ENCODE measurements around the gene EHMT1. TPM values are rescaled to one million over a fixed set of nuclear protein-coding genes. Genes with fewer than 3 reads are reported as not detected.

EHMT1 gene
- total and polyA plus RNA-seq, 9 of the 15 experiments (the other 6 are each of a cell fraction or from before 2014, with no cell fraction given), result 2.2 to 76.0 (median 36.4) TPM

GRCh38 chr9:137876269-137876668 is 257.5 kb downstream of the EHMT1 start:
- H3K4me2 ChIP-seq (ENCODE audit: insufficient read depth, low read length), result no peak overlapping the region
- no TSS peak for BruUV-seq (replicated peaks)
- DNase-seq (ENCODE audit: extremely low read depth in 1 of 4, low spot score in 3 of 4) (no peak), FAIRE-seq (no peak), ATAC-seq (no peak)
- no peak overlapping the region for H3K9ac ChIP-seq (ENCODE audit: insufficient read depth in 1 of 2, low read depth in 2 of 2, low read length in 2 of 2)
- no peak overlapping the region for H2AFZ ChIP-seq (ENCODE audit: low read depth, low read length)
- H3K4me1 ChIP-seq (replicated peaks in 1 of 2; ENCODE audit: control insufficient read depth in 2 of 2, insufficient read depth in 2 of 2, low read length in 2 of 2), result peaks cover 0 to 17% of the 10 kb centered on the region in 2 experiments; a peak in 3 of 5 replicates
- H3K9me1 ChIP-seq (ENCODE audit: control insufficient read depth, insufficient read depth, low read length), result no peaks in the 10 kb centered on the region
- in situ Hi-C loops (cut with MboI) (no loop called here), intact Hi-C loops (cut with micrococcal nuclease) (no loop called here)
- H3K36me3 ChIP-seq (ENCODE audit: control insufficient read depth, insufficient read depth, low read length), result no peaks in the 10 kb centered on the region
- POLR2A ChIA-PET, result no interaction called here
- H3K27ac ChIP-seq (ENCODE audit: extremely low read depth, low read depth, low read length), result no peak overlapping the region
- H3K79me2 ChIP-seq (ENCODE audit: control insufficient read depth, insufficient read depth, low read length), result no peaks in the 10 kb centered on the region
- 0 out of 2 replicates have a peak, but pooled peaks cover 7% of the 10 kb centered on the region for H4K20me1 ChIP-seq (replicated peaks; ENCODE audit: control insufficient read depth, insufficient read depth, low read length)
- CTCF ChIA-PET (ENCODE audit: low intra/inter-chr PET ratio), result no interaction called here
- no peak overlapping the region for H3K4me3 ChIP-seq
- peaks cover 8 to 53% of the 10 kb centered on the region in 2 experiments; a peak in 4 of 5 replicates for H3K27me3 ChIP-seq (ENCODE audit: control insufficient read depth in 2 of 2, insufficient read depth in 2 of 2, low read length in 2 of 2)
- 4% methylated on average over 8 of the region's 8 CpGs for WGBS (ENCODE audit: insufficient coverage, low coverage, missing lambda C conversion rate)
- H3K9me3 ChIP-seq (replicated peaks; ENCODE audit: control insufficient read depth, insufficient read depth, low read depth, low read length), result no peaks in the 10 kb centered on the region
- no peak for TF ChIP-seq CHD4 (IDR thresholded peaks at IDR 0.05; ENCODE audit: insufficient read depth, insufficient replicate concordance, low read depth, low read length, poor library complexity, severe bottlenecking)
- no peak for TF ChIP-seq HDAC1 (IDR thresholded peaks at IDR 0.05)
- no peak for TF ChIP-seq ZNF398 (CRISPR knock-in tag; IDR thresholded peaks at IDR 0.05)
- TF ChIP-seq ZNF184 (CRISPR knock-in tag; IDR thresholded peaks at IDR 0.05), result no peak
- TF ChIP-seq CEBPZ (IDR thresholded peaks at IDR 0.05; ENCODE audit: borderline replicate concordance, low read depth, low read length), result no peak
- TF ChIP-seq C11orf30 (IDR thresholded peaks at IDR 0.05; ENCODE audit: low read depth), result no peak
- no peak for TF ChIP-seq TCF7L2 (IDR thresholded peaks at IDR 0.05; ENCODE audit: low read depth, low read length)
- no peak for TF ChIP-seq XRCC3 (IDR thresholded peaks at IDR 0.05)
- no peak for TF ChIP-seq SREBF2 (CRISPR knock-in tag; IDR thresholded peaks at IDR 0.05)
